ENCODE data around the gene PRICKLE2. TPM values are rescaled to one million over a fixed set of nuclear protein-coding genes. Genes with fewer than 3 reads are reported as not detected.
A peak's percentile ranks its signal among the peaks of the same experiment; 100 is the strongest.

The PRICKLE2 gene
- total and polyA plus RNA-seq, 2 experiments from 2014 or later = 1.1 to 12.5 TPM

- H3K79me2 ChIP-seq (replicated peaks; ENCODE audit: insufficient read depth) = no peaks in the 10 kb centered on the region
- H2AFZ ChIP-seq = no peak overlapping the region
- 0 out of 3 replicates have a peak, but pooled peaks cover 2% of the 10 kb centered on the region for H3K4me1 Mint-ChIP-seq
- peaks cover 6% of the 10 kb centered on the region for H3K27me3 Mint-ChIP-seq (ENCODE audit: insufficient read depth, low read depth, poor library complexity)
- H3K4me3 ChIP-seq = no peak overlapping the region
- H3K27ac Mint-ChIP-seq = no peak overlapping the region
- no peaks in the 10 kb centered on the region for H3K4me1 ChIP-seq (ENCODE audit: insufficient read depth)
- no peak for DNase-seq (ENCODE audit: low spot score)
- H3K36me3 ChIP-seq (ENCODE audit: insufficient read depth) = no peaks in the 10 kb centered on the region
- H4K20me1 ChIP-seq (replicated peaks; ENCODE audit: insufficient read depth) = no peaks in the 10 kb centered on the region
- TF ChIP-seq EZH2phosphoT487 (IDR thresholded peaks at IDR 0.05; ENCODE audit: unreplicated experiment) (no peak), NANOG (IDR thresholded peaks at IDR 0.05; ENCODE audit: borderline replicate concordance) (no peak), ZNF331 (CRISPR knock-in tag; IDR thresholded peaks at IDR 0.05; ENCODE audit: low read depth) (no peak), STAT1 (IDR thresholded peaks at IDR 0.05; ENCODE audit: unreplicated experiment) (no peak), CTCF (conservative IDR thresholded peaks at IDR 0.05; ENCODE audit: low read depth in 2 of 2) (no peak), ZNF114 (CRISPR knock-in tag; IDR thresholded peaks at IDR 0.05) (no peak), ZNF462 (CRISPR knock-in tag; IDR thresholded peaks at IDR 0.05) (no peak), JUNB (IDR thresholded peaks at IDR 0.05; ENCODE audit: unreplicated experiment) (no peak), CREB1 (CRISPR knock-in tag; IDR thresholded peaks at IDR 0.05; ENCODE audit: low read depth) (no peak), POLR2AphosphoS5 (IDR thresholded peaks at IDR 0.05; ENCODE audit: low read depth) (no peak), EZH2 (IDR thresholded peaks at IDR 0.05; ENCODE audit: low read depth, unreplicated experiment) (no peak), ETS1 (IDR thresholded peaks at IDR 0.05) (no peak), REST (IDR thresholded peaks at IDR 0.05; ENCODE audit: unreplicated experiment) (no peak)
- H3K36me3 Mint-ChIP-seq (ENCODE audit: low read depth) = peaks cover 18% of the 10 kb centered on the region
- H3K4me2 ChIP-seq = no peak overlapping the region
- no peaks in the 10 kb centered on the region for H3K9me3 Mint-ChIP-seq
- H3K9me2 ChIP-seq (ENCODE audit: insufficient read depth) = no peaks in the 10 kb centered on the region
- ATAC-seq = no peak
- no peaks in the 10 kb centered on the region for H3F3A ChIP-seq (replicated peaks; ENCODE audit: low read depth)
- no peak overlapping the region for H3K4me3 Mint-ChIP-seq
- H3K27ac ChIP-seq (ENCODE audit: low read depth) = peak overlapping the region; percentile 32; the same call in 1 of the 2 replicates
- H3K27me3 ChIP-seq (ENCODE audit: insufficient read depth) = no peaks in the 10 kb centered on the region
Observed at GRCh38 chr3:64149886-64150285, 75.4 kb downstream of the PRICKLE2 start.

Data from GM23338 (cell line).